ENCODE results near the gene SLC25A25. TPM values are rescaled to one million over a fixed set of nuclear protein-coding genes. Genes with fewer than 3 reads are reported as not detected.

Gene SLC25A25
- total and polyA plus RNA-seq, 9 of the 15 experiments (the other 6 are each of a cell fraction or from before 2014, with no cell fraction given) = 0.07 to 35.9 (median 23.2) TPM

DNA sequence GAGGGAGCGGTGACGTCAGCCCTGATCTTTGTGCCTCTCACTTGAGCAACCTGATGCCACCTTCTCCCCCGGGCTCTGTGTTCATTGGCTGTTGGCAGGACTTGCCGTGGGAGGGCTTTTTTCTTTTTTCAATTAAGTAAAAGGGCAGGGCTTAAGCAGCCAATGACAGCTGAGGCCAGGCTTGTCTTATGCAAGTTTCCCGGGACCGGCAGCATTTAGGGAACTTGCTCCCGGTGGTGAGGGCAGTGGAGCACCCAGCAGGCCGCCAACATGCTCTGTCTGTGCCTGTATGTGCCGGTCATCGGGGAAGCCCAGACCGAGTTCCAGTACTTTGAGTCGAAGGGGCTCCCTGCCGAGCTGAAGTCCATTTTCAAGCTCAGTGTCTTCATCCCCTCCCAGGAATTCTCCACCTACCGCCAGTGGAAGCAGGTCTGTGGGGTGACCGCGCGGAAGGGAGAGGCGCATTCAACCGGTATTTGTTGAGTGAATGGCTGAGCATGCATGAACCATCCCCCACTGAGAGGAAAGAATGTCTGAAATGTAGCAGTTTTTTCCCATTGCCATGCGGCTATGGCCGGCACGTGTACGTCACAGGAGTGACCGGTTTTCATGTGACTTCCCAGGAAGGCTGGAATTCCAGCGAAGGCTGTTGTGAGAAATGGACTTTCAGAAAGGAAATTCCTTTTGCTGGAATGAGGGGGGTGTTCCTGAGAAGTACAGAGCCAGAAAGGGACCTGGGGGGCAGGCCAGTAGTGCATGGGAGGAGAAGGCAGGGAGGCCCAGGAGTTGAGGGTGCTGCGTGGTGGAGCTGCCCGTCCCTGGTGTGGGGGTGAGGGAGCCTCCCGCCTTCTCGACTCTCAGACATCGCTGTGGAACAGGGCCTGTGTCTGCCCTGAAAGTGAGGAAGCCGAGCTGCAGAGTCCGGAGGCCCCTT lies 30.5 kb downstream of the SLC25A25 start (continued):
- TF ChIP-seq SIRT6 (IDR thresholded peaks at IDR 0.05; ENCODE audit: low read depth, low read length) (no peak), PHTF2 (CRISPR knock-in tag; IDR thresholded peaks at IDR 0.05) (no peak), ZNF174 (CRISPR knock-in tag; IDR thresholded peaks at IDR 0.05) (no peak), SRSF1 (IDR thresholded peaks at IDR 0.05; ENCODE audit: low read depth, low read length) (no peak), SAP30 (IDR thresholded peaks at IDR 0.05; ENCODE audit: borderline replicate concordance, insufficient read depth, low read depth, low read length, poor library complexity, severe bottlenecking) (no peak), MTA2 (IDR thresholded peaks at IDR 0.05; ENCODE audit: low read depth) (no peak), POLR2H (tag; IDR thresholded peaks at IDR 0.05; ENCODE audit: low read depth) (no peak), PYGO2 (tag; IDR thresholded peaks at IDR 0.05) (no peak), PRMT5 (CRISPR knock-in tag; IDR thresholded peaks at IDR 0.05) (no peak), ZNF124 (CRISPR knock-in tag; IDR thresholded peaks at IDR 0.05) (no peak), PHF8 (IDR thresholded peaks at IDR 0.05; ENCODE audit: borderline replicate concordance, low read length) (peak; percentile 42; the same call in 1 of the 2 replicates), SFPQ (IDR thresholded peaks at IDR 0.05; ENCODE audit: low read depth, low read length) (no peak), CBFA2T3 (IDR thresholded peaks at IDR 0.05) (no peak), PBX2 (CRISPR knock-in tag; IDR thresholded peaks at IDR 0.05; ENCODE audit: low read depth) (no peak), PBX2 (tag; conservative IDR thresholded peaks at IDR 0.05; ENCODE audit: low read depth) (no peak), HNRNPLL (IDR thresholded peaks at IDR 0.05; ENCODE audit: low read depth, low read length, poor library complexity, severe bottlenecking) (no peak), MAFF (IDR thresholded peaks at IDR 0.05; ENCODE audit: low read length) (no peak), ZBTB17 (CRISPR knock-in tag; IDR thresholded peaks at IDR 0.05) (no peak)
- TF ChIP-seq, protein P1, sequence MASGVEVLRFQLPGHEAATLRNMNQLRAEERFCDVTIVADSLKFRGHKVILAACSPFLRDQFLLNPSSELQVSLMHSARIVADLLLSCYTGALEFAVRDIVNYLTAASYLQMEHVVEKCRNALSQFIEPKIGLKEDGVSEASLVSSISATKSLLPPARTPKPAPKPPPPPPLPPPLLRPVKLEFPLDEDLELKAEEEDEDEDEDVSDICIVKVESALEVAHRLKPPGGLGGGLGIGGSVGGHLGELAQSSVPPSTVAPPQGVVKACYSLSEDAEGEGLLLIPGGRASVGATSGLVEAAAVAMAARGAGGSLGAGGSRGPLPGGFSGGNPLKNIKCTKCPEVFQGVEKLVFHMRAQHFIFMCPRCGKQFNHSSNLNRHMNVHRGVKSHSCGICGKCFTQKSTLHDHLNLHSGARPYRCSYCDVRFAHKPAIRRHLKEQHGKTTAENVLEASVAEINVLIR (CRISPR knock-in tag; IDR thresholded peaks at IDR 0.05) = no peak
- TF ChIP-seq, protein P2, sequence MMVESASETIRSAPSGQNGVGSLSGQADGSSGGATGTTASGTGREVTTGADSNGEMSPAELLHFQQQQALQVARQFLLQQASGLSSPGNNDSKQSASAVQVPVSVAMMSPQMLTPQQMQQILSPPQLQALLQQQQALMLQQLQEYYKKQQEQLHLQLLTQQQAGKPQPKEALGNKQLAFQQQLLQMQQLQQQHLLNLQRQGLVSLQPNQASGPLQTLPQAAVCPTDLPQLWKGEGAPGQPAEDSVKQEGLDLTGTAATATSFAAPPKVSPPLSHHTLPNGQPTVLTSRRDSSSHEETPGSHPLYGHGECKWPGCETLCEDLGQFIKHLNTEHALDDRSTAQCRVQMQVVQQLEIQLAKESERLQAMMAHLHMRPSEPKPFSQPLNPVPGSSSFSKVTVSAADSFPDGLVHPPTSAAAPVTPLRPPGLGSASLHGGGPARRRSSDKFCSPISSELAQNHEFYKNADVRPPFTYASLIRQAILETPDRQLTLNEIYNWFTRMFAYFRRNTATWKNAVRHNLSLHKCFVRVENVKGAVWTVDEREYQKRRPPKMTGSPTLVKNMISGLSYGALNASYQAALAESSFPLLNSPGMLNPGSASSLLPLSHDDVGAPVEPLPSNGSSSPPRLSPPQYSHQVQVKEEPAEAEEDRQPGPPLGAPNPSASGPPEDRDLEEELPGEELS (CRISPR knock-in tag; IDR thresholded peaks at IDR 0.05; ENCODE audit: borderline replicate concordance) = no peak
